ENCODE data around the gene OR4C46.
"Not testable (repeated sequence)": the region's sequence is repeated elsewhere in the genome, so short reads cannot be mapped to it uniquely, and the experiment has no call there.

Gene OR4C46

DNA sequence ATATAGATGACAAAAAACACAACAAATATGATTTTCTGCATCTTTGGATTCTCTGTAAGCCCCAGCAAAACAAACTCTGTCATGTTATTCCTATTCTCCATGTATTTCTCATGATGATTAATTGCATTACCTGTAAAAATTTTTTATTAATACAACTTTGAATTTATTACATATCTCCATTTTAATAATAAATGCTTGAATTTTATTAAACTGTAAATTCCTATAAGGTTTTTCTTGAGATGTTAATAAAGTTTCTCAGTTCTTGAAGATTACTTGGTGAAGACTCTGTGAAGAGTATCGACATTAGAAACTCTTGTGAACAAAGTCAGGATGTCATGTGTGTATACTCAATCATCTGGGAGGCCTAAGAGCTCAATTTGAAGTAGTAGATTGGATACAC, at the start of gene OR4C46:
Gene OR4C46, minus strand, starts transcription at position 101 of the 400 bp plus-strand sequence. Its CDS starts 0 bp downstream, at position 101.
- no peak for DNase-seq

DNA sequence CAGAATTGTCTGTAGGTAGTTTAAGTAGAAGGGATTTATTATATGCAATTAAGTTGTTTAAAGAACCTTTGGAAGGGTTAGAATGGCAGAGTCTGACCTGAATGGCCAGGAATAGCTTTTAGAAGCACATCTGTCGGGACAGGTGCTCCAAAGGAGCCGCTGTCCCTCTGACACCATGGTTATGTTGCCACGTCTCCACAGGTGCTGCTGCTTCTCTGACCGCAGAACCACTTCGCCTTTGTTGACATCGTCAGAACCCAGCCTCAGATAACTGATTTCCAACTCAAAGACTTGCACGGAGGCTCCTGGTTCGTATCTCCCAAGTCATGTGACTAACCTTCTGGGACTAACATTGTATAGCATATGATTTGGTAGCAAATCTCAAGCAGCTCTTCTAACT, 41.8 kb upstream of the OR4C46 start:
- DNase-seq, result not testable (repeated sequence)

DNA sequence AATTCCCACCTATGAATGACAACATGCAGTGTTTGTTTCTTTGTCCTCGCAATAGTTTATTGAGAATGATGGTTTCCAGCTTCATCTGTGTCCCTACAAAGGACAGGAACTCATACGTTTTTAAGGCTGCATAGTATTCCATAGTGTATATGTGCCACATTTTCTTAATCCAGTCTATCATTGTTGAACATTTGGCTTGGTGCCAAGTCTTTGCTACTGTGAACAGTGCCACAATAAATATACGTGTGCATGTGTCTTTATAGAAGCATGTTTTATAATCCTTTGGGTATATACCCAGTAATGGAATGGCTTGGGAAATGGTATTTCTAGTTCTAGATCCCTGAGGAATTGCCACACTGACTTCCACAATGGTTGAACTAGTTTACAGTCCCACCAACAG, 42.4 kb downstream of the OR4C46 start:
- DNase-seq, result not testable (repeated sequence)

DNA sequence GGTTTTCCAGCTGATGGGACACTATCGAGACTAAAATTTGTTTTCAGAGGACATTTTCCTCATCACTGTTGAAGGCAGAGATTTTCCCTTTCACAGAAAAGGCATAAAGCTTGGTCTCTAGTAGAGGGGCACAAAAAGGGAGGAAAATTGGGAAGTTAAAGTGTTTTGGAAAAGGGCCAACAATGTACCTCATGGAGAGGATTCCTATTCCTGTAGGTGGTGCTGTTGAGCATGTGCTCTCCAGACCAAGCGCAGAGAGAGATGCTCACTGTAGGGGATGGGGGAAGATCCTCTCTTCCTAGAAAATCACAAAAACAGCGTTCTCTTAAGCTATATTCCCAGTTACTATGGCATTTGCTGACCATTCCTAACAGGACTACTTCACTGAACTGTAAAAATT, 44.9 kb downstream of the OR4C46 start:
- no peak for DNase-seq

DNA sequence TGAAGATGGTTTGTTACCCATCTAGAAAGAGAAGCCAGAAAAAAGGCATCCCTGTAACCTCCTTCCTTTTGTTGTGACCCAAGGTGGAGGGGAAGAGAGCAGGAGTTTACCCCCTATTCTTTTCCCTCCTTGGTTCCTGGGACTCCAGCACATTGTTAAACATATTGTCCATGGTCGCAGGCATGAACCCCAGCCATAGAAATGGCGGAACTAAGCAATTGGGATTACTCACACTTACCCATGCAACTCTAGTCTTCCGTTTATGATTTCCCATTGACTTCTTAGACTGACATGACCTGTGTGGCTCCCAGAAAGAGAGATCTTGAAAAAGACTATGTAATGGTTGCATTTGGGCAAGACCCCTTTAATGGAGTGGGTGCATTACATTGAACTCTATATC, 45.4 kb downstream of the OR4C46 start:
- DNase-seq, result no peak

Data from COR-L47 (cell line).